GM12878 (cell line): ENCODE measurements around the gene AANAT. TPM values are rescaled to one million over a fixed set of nuclear protein-coding genes. Genes with fewer than 3 reads are reported as not detected.

Experiments
- E2F8 ChIP-seq: fragments of 450-650 bp; IDR thresholded peaks from 2 replicates; pipeline ENCODE4 v1.6.1; 2018; ENCODE audit warnings: mild to moderate bottlenecking, low read depth, moderate library complexity; ENCODE audit not compliant: partially characterized antibody
- FOXM1 ChIP-seq: IDR thresholded peaks from 2 replicates; pipeline ENCODE4 v1.6.1; 2012; ENCODE audit warnings: low read depth, mild to moderate bottlenecking, inconsistent platforms, low read length, moderate library complexity
- KLF5 ChIP-seq: fragments of 450-650 bp; IDR thresholded peaks from 2 replicates; pipeline ENCODE4 v1.6.1; 2014; ENCODE audit warnings: mild to moderate bottlenecking; ENCODE audit not compliant: partially characterized antibody
- MAX ChIP-seq: IDR thresholded peaks from 2 replicates; pipeline ENCODE4 v1.6.1; 2012; ENCODE audit warnings: low read depth, low read length, improper control_type of control experiment
- NR2C1 ChIP-seq: fragments of 450-650 bp; IDR thresholded peaks from 2 replicates; pipeline ENCODE4 v1.6.1; 2017; ENCODE audit warnings: antibody characterized with exemption, mild to moderate bottlenecking, moderate library complexity
- NRF1 ChIP-seq: conservative IDR thresholded peaks from 2 replicates; pipeline ENCODE4 v1.6.1; 2011; ENCODE audit warnings: mild to moderate bottlenecking, low read depth, low read length, improper control_type of control experiment
- RELA ChIP-seq: fragments of 450-650 bp; IDR thresholded peaks from 2 replicates; pipeline ENCODE4 v1.8.0; 2014; ENCODE audit warnings: borderline replicate concordance; ENCODE audit not compliant: partially characterized antibody
- REST ChIP-seq: IDR thresholded peaks from 2 replicates; pipeline ENCODE4 v1.6.1; 2012; ENCODE audit warnings: mild to moderate bottlenecking, low read depth, low read length
- SREBF1 ChIP-seq: IDR thresholded peaks from 2 replicates; pipeline ENCODE4 v1.6.1; 2012; ENCODE audit warnings: mild to moderate bottlenecking, low read length
- TBL1XR1 ChIP-seq: IDR thresholded peaks from 2 replicates; pipeline ENCODE4 v1.6.1; 2012; ENCODE audit warnings: low read depth, low read length, improper control_type of control experiment
- ZBTB11 ChIP-seq: fragments of 450-650 bp; formaldehyde crosslinking; IDR thresholded peaks from 2 replicates; pipeline ENCODE4 v1.5.0; 2022; ENCODE audit warnings: mild to moderate bottlenecking, missing genetic modification characterization
- ZNF592 ChIP-seq: fragments of 450-650 bp; IDR thresholded peaks from 2 replicates; pipeline ENCODE4 v1.6.1; 2017; ENCODE audit warnings: mild to moderate bottlenecking, moderate library complexity
- polyA plus RNA-seq, 11 experiments: library from polyadenylated mRNA; depleted of rRNA in 4 of 11; unstranded in 6 of 11; stranded (reverse) in 5 of 11; fragments of >200 nt; fragmentation: Nextera tagmentation in 4 of 11; fragmentation: Illumina TruSeq in 1 of 11; extraction: Ambion mirVana in 4 of 11; extraction: Trizol in 1 of 11; gene quantifications; 1 replicate in 1 of 11; 2 replicates in 10 of 11; pipeline versions ENCODE4 v1.2.1 to v1.2.3, GENCODE V29; 2011 to 2016; ENCODE audit warnings: inconsistent platforms in 2 of 11, missing spikeins in 2 of 11, low read depth in 1 of 11
- total RNA-seq, 4 experiments: library from RNA; depleted of rRNA in 3 of 4; stranded (reverse); fragments of >200 nt in 3 of 4; fragmentation: Illumina TruSeq in 1 of 4; extraction: Trizol in 1 of 4; gene quantifications; 2 replicates each; pipeline versions ENCODE4 v1.2.1 to v1.2.3, GENCODE V29; 2013 to 2021

The AANAT gene
- total and polyA plus RNA-seq, 10 of the 15 experiments (the other 5 are each of a cell fraction or from before 2014, with no cell fraction given) = 0.23 TPM; not detected in 9

GRCh38 chr17:76515274-76515949, 48.0 kb downstream of the AANAT start (continued):
- TF ChIP-seq KLF5 = peak; percentile 32
- TF ChIP-seq ZNF592 = peak; percentile 80; the same call in 1 of the 2 replicates
- no peak for TF ChIP-seq NR2C1
- TF ChIP-seq E2F8 = peak; percentile 50
- no peak for TF ChIP-seq RELA
- TF ChIP-seq MAX = peak; percentile 70
- no peak for TF ChIP-seq SREBF1
- TF ChIP-seq FOXM1 = peak; percentile 66; the same call in 1 of the 2 replicates
- no peak for TF ChIP-seq TBL1XR1
- no peak for TF ChIP-seq ZBTB11 (CRISPR knock-in tag)
- TF ChIP-seq NRF1 = no peak
- no peak for TF ChIP-seq REST
